WERI-Rb-1 (cell line): ENCODE data around the gene POU6F2.

Source experiments
- DNase-seq: peaks from one replicate; pipeline ENCODE4 v3.0.0-alpha.2; 2020
- H3K27ac ChIP-seq: fragments of 250-450 bp; sonication (Bioruptor Pico); 2 replicates; pipeline ENCODE4 v1.5.1; 2020; ENCODE audit warnings: mild to moderate bottlenecking, moderate library complexity
- H3K27me3 ChIP-seq: fragments of 250-450 bp; sonication (Bioruptor Pico); 2 replicates; pipeline ENCODE4 v1.5.1; 2021; ENCODE audit warnings: mild to moderate bottlenecking, low read depth, moderate library complexity; ENCODE audit not compliant: insufficient read depth, severe bottlenecking
- H3K36me3 ChIP-seq: fragments of 250-450 bp; sonication (Bioruptor Pico); 2 replicates; pipeline ENCODE4 v1.5.1; 2020; ENCODE audit warnings: mild to moderate bottlenecking, moderate library complexity
- H3K4me3 ChIP-seq: 2 replicates; pipeline ENCODE4 v1.5.1; 2011; ENCODE audit warnings: low read depth, mild to moderate bottlenecking, control low read depth, low read length
- H3K9me3 ChIP-seq: fragments of 250-450 bp; sonication (Bioruptor Pico); 2 replicates; pipeline ENCODE4 v1.5.1; 2021; ENCODE audit warnings: mild to moderate bottlenecking, moderate library complexity; ENCODE audit not compliant: severe bottlenecking
- TF ChIP-seq, protein P1 (sequence below): IDR thresholded peaks from 2 replicates; pipeline ENCODE4 v1.5.1; 2011; ENCODE audit warnings: low read depth, mild to moderate bottlenecking, control low read depth, inconsistent platforms, low read length

The POU6F2 gene

DNA sequence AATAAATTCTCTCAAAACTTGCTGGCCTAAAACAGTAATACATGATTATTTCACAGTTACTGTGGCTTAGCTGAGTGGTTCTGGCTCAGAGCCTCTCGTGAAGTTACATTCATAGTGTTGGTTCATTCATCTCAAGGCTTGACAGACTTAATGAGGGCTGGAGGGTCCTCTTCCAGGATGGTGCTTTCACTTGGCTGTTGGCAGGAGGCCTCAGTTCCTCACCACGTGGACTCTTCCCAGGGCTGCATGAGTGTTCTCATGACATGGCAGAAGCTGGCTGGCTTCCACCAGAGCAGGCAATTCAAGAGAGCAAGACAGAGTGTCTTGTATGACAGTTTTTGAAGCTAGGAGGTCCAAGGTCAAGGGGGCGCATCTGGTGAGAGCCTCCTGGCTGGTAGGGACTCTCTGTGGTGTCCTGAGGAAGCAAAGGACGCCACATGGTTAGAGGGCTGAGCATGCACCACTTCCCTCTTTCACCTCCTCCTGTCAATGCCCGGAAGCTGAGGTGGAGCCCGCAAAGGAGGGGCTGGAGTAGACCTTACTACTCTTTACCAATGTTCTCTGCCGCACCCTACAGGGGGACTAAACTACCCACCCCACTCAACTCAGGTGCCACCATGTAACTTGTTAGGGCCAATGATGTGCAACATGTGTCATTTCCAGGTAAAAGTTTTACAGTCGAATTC, 530.3 kb downstream of the POU6F2 start:
- TF ChIP-seq, protein P1, sequence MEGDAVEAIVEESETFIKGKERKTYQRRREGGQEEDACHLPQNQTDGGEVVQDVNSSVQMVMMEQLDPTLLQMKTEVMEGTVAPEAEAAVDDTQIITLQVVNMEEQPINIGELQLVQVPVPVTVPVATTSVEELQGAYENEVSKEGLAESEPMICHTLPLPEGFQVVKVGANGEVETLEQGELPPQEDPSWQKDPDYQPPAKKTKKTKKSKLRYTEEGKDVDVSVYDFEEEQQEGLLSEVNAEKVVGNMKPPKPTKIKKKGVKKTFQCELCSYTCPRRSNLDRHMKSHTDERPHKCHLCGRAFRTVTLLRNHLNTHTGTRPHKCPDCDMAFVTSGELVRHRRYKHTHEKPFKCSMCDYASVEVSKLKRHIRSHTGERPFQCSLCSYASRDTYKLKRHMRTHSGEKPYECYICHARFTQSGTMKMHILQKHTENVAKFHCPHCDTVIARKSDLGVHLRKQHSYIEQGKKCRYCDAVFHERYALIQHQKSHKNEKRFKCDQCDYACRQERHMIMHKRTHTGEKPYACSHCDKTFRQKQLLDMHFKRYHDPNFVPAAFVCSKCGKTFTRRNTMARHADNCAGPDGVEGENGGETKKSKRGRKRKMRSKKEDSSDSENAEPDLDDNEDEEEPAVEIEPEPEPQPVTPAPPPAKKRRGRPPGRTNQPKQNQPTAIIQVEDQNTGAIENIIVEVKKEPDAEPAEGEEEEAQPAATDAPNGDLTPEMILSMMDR: no peak
- Histone ChIP-seq H3K4me3 (no peak overlapping the region), H3K36me3 (no peaks in the 10 kb centered on the region), H3K27ac (no peak overlapping the region), H3K27me3 (no peaks in the 10 kb centered on the region), H3K9me3 (no peaks in the 10 kb centered on the region)
- DNase-seq: no peak

DNA sequence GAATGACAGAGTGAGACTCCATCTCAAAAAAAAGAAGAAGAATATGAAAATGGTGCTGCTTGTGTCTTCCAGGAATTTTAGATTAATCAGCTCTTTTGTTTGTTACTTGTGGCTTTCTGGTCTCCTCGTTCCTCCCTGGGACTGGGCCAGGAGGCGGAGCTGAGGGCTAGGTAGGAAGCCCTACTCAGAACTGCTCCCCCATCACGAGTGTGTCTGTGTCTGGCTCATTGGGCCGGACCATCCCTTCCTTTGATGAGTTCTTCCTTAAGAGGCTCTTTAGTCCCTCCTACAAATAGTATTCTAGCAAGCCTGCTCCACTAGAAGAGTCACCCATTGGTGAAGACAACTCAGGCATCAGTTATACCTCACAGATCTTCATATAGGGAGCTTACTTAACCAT, 531.7 kb downstream of the POU6F2 start:
- Histone ChIP-seq H3K27me3 (no peaks in the 10 kb centered on the region), H3K9me3 (no peaks in the 10 kb centered on the region), H3K4me3 (no peak overlapping the region), H3K27ac (no peak overlapping the region), H3K36me3 (no peaks in the 10 kb centered on the region)
- no peak for DNase-seq
- TF ChIP-seq, protein P1: no peak

DNA sequence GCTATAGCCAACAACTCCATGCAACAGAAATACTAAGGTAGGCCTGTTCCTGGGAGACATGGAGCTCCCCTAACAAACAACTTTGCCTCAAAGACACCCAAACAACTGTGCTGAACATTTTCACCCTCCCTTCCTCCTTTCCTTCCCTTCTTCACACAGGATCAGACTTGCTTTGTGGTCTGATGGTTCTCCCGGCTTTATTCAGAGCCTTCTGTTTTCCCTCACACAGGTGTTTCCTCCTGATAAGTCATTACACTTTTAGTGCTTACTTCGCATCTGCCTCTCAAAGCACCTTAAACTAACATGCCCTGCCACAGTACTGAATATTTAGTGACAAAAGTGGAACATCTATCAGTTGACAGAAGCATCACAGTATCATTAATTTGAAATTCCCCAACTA, 532.2 kb downstream of the POU6F2 start:
- H3K36me3 ChIP-seq: no peaks in the 10 kb centered on the region
- no peaks in the 10 kb centered on the region for H3K9me3 ChIP-seq
- DNase-seq: no peak
- H3K27me3 ChIP-seq: no peaks in the 10 kb centered on the region
- no peak overlapping the region for H3K27ac ChIP-seq
- TF ChIP-seq, protein P1: no peak
- H3K4me3 ChIP-seq: no peak overlapping the region

DNA sequence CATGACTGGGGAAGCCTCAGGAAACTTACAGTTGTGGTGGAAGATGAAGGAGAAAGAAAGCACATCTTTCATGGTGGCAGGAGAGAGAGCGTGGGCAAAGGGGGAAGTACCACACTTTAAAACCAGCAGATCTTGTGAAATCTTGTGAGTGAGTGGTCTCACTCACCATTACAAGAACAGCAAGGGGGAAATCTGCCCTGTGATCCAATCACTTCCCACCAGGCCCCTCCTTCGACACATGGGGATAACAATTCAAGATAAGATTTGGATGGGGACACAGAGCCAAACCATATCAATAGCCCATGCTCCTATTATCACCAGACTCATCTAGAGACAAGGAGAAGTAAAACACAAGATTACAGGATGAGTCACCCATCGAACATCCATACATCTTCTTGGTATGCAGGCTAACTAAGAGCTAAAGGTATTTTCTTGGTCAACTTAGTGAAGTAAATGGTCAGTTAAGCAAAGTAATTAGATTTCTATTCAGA, 533.2 kb downstream of the POU6F2 start:
- H3K4me3 ChIP-seq: no peak overlapping the region
- no peaks in the 10 kb centered on the region for H3K9me3 ChIP-seq
- DNase-seq: no peak
- H3K27ac ChIP-seq: no peak overlapping the region
- H3K27me3 ChIP-seq: no peaks in the 10 kb centered on the region
- TF ChIP-seq, protein P1: no peak
- H3K36me3 ChIP-seq: no peaks in the 10 kb centered on the region

DNA sequence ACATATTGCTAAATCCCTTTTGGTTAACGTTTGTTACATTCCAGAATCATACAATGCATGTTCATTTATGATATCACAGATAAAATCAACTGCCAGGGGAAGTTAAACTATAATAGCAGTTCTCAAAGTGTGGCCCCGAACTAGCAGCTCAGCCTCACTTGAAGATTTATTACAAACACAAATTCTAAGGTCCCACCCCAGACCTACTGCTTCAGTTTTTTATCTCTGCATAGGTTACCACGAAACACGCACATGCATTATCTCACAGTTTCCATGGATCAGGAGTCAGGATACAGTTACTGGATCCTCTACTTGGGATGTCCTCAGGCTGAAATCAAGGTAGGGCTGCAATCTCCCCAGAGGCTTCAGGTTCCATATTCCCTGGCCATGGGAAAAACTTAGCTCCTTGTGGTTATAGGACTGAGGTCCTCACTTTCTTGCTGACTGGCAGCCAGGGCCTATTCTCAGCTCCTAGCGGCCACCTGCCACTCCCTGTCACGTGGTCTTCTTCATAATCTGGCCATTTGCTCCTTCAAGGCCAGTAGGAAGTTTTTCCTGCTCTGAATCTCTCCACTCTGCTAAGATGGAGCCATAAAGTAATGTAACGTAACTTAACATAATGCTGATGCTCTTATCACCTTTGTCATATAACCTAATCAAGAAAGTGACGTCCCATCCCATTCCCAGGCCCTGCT, 538.0 kb downstream of the POU6F2 start:
- no peak overlapping the region for H3K27ac ChIP-seq
- no peaks in the 10 kb centered on the region for H3K9me3 ChIP-seq
- DNase-seq: no peak
- no peaks in the 10 kb centered on the region for H3K36me3 ChIP-seq
- TF ChIP-seq, protein P1: no peak
- no peak overlapping the region for H3K4me3 ChIP-seq
- no peaks in the 10 kb centered on the region for H3K27me3 ChIP-seq

DNA sequence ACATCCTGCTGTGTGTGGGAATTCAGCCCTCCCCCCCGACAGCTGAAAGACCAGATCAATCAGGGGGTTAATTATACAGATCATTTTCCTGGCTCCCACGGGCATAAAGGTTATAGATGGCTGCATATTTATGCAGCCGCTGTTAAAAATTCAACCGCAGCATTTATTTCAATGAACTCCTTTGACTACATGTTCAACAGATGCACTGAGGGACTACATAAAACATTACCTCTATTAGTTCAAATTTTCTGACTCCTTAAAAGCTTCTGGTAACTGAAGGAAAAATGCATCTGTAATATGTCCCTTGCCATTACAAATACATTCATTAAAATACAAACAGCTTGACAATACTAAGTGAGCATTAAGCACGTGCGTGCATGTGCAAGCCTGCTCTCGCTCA, 538.8 kb downstream of the POU6F2 start:
- no peaks in the 10 kb centered on the region for H3K27me3 ChIP-seq
- H3K4me3 ChIP-seq: no peak overlapping the region
- H3K27ac ChIP-seq: no peak overlapping the region
- no peaks in the 10 kb centered on the region for H3K36me3 ChIP-seq
- TF ChIP-seq, protein P1: no peak
- no peak for DNase-seq
- H3K9me3 ChIP-seq: no peaks in the 10 kb centered on the region
